ENCODE measurements around the gene JCAD. TPM values are rescaled to one million over a fixed set of nuclear protein-coding genes. Genes with fewer than 3 reads are reported as not detected.

Gene JCAD
- total and polyA plus RNA-seq, 7 donors = 4.3 to 22.5 (median 10.9) TPM

DNA sequence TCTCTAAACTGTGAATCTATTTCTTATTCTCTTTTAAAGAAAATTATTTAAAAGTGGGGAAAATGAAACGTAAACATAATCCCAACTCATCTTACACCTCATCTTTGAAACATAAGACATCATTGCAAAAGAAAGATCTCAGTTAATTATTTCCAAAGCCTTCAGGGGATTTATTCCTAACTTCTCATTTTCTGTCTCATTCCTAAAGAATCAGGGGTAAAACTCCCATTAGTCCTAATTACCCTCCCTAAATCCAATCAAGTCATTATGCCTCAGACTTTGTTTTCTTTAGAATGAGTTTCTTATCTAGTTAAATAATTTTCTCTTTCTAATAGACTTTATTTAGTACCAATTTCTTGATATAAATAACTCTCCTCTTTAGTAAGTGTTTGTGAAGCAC, 39.7 kb upstream of the JCAD start:
- 54 to 85% (median 82%) methylated on average over 1 of the region's 1 CpG for WGBS, 3 donors
- Histone ChIP-seq H3K9me3 (no peaks in the 10 kb centered on the region), H3K27ac (no peak overlapping the region), H3K4me3 (no peak overlapping the region), H3K27me3 (ENCODE audit: insufficient read depth in 3 of 3, low read length in 2 of 3) (no peaks in the 10 kb centered on the region), H3K4me1 (no peaks in the 10 kb centered on the region), H3K36me3 (ENCODE audit: insufficient read depth in 1 of 2, low read depth in 1 of 2) (no peaks in the 10 kb centered on the region)
- ATAC-seq (no peak), DNase-seq (no peak)
- intact Hi-C loops (cut with DNase I) = no loop called here
- TF ChIP-seq, protein P1, sequence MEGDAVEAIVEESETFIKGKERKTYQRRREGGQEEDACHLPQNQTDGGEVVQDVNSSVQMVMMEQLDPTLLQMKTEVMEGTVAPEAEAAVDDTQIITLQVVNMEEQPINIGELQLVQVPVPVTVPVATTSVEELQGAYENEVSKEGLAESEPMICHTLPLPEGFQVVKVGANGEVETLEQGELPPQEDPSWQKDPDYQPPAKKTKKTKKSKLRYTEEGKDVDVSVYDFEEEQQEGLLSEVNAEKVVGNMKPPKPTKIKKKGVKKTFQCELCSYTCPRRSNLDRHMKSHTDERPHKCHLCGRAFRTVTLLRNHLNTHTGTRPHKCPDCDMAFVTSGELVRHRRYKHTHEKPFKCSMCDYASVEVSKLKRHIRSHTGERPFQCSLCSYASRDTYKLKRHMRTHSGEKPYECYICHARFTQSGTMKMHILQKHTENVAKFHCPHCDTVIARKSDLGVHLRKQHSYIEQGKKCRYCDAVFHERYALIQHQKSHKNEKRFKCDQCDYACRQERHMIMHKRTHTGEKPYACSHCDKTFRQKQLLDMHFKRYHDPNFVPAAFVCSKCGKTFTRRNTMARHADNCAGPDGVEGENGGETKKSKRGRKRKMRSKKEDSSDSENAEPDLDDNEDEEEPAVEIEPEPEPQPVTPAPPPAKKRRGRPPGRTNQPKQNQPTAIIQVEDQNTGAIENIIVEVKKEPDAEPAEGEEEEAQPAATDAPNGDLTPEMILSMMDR (IDR thresholded peaks at IDR 0.05) = no peak

DNA sequence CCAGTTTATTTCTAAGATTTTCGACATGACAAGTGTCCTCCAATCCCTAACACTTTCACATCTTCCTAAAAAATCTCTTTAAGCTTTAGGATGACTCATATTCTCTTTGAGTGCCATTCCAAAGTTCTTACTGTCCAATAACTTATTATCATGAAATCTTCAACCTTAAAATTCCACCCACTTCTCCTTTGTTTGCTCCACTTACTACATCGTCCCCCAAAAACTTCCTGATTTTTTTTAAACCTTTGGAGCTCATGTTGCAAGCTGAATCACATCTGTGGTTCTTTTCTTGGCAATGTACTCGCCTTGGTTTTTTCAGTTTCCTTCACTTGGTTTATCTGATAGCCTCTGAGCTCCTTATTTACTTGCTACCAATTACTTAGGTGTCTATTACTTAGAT, 39.2 kb upstream of the JCAD start:
- H3K27me3 ChIP-seq (ENCODE audit: insufficient read depth in 3 of 3, low read length in 2 of 3) = no peaks in the 10 kb centered on the region
- no peaks in the 10 kb centered on the region for H3K36me3 ChIP-seq (ENCODE audit: insufficient read depth in 1 of 2, low read depth in 1 of 2)
- no peak overlapping the region for H3K4me3 ChIP-seq
- H3K9me3 ChIP-seq = no peaks in the 10 kb centered on the region
- DNase-seq = no peak
- TF ChIP-seq, protein P1 (IDR thresholded peaks at IDR 0.05) = no peak
- 30 to 36% (median 30%) methylated on average over 3 of the region's 3 CpGs for WGBS, 3 donors
- ATAC-seq = no peak
- intact Hi-C loops (cut with DNase I) = no loop called here
- H3K27ac ChIP-seq = no peak overlapping the region
- H3K4me1 ChIP-seq = no peaks in the 10 kb centered on the region

DNA sequence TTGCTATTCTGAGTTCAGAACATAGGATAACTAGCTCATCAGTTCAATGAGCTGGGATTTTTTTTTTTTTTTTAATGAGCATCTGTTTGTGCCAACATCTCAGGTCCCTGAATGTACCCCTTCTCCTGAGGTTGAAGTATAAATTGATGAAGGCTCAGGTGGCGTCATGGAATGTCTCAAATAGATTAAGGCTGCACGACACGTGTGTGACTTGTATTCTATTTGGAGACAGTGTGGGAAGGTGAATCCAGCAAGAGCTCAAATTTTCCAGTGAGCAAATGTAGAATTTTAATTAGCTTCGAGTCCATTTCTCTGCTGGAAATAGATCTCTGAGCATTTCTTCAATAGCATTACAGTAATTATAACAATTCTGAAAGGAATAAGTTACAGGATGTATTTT, 37.2 kb upstream of the JCAD start:
- Histone ChIP-seq H3K27me3 (ENCODE audit: insufficient read depth in 3 of 3, low read length in 2 of 3) (no peaks in the 10 kb centered on the region), H3K9me3 (no peaks in the 10 kb centered on the region), H3K4me3 (no peak overlapping the region), H3K4me1 (no peaks in the 10 kb centered on the region), H3K27ac (no peak overlapping the region), H3K36me3 (ENCODE audit: insufficient read depth in 1 of 2, low read depth in 1 of 2) (no peaks in the 10 kb centered on the region)
- intact Hi-C loops (cut with DNase I) = no loop called here
- 85 to 89% (median 85%) methylated on average over 4 of the region's 4 CpGs for WGBS, 3 donors
- TF ChIP-seq, protein P1 (IDR thresholded peaks at IDR 0.05) = no peak
- DNase-seq (no peak), ATAC-seq (no peak)

DNA sequence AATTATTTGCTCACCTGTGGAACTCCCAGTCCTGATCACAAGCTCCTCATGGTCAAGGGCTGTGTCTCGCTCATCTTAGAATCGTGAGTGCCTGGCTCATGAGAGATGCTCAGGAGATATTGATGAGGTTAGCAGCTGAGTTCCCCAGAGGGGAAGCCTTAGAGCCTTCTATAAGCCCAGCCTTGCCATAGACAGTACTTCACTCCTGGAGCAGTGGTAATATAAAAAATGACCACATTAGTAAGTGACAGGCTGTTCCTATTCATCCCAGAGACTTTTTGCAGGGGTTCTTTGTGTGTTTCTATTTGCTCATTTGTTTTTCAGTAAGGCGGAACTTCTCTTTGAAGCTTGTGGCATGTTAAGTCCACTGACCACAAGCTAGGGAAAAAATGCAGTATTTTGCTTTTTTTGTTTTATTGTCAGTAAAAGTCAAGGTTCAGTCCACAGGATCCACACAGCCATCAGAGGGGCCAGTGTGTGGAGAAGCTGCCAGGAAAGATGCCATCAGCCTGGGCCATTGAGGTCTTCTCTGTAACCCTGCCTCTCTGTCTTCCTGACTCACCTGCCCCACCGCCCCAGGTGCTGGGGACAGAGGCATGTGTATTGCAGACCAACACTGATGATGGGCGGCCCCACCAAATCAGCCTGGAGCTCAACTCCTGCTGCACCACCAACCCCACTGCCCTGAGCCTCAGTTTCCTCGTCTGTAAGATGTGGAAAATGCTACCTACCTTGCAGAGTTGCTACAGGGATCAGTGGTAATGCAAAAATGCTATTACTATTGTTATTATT, 36.4 kb upstream of the JCAD start:
- Histone ChIP-seq H3K36me3 (ENCODE audit: insufficient read depth in 1 of 2, low read depth in 1 of 2) (no peaks in the 10 kb centered on the region), H3K27ac (no peak overlapping the region), H3K4me1 (no peaks in the 10 kb centered on the region), H3K27me3 (ENCODE audit: insufficient read depth in 3 of 3, low read length in 2 of 3) (no peaks in the 10 kb centered on the region), H3K9me3 (no peaks in the 10 kb centered on the region), H3K4me3 (no peak overlapping the region)
- 80 to 88% (median 85%) methylated on average over 6 of the region's 6 CpGs for WGBS, 3 donors
- ATAC-seq = no peak
- TF ChIP-seq, protein P1 (IDR thresholded peaks at IDR 0.05) = no peak
- DNase-seq = no peak
- intact Hi-C loops (cut with DNase I) = no loop called here

DNA sequence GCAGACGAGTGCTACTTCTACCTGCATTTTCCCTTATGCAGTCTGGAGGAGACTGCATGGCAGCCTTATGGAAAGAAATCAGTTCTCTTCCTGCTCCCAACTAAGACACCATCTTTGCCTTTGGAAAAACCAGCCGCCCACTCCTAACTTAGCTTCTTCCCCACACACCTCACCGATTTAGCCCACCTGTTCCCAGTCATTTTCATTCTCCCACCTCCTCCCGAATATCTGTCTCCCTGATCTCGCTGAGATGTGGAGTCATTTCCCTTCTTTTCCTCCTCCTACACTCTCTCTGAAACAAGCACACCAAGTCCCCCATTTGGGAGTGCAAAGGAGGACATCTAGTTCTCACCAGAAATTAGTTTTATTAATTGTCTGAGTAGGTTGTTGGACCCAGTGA, 35.2 kb upstream of the JCAD start:
- Histone ChIP-seq H3K36me3 (ENCODE audit: insufficient read depth in 1 of 2, low read depth in 1 of 2) (no peaks in the 10 kb centered on the region), H3K27me3 (ENCODE audit: insufficient read depth in 3 of 3, low read length in 2 of 3) (no peaks in the 10 kb centered on the region), H3K9me3 (no peaks in the 10 kb centered on the region), H3K27ac (no peak overlapping the region), H3K4me3 (no peak overlapping the region), H3K4me1 (no peaks in the 10 kb centered on the region)
- 82 to 91% (median 88%) methylated on average over 5 of the region's 5 CpGs for WGBS, 3 donors
- intact Hi-C loops (cut with DNase I) = no loop called here
- TF ChIP-seq, protein P1 (IDR thresholded peaks at IDR 0.05) = no peak
- DNase-seq (no peak), ATAC-seq (no peak)
